Adrenal gland (tissue), 12 donors: ENCODE data around the gene CEACAM19. TPM values are rescaled to one million over a fixed set of nuclear protein-coding genes. Genes with fewer than 3 reads are reported as not detected.
A peak's percentile ranks its signal among the peaks of the same experiment; 100 is the strongest.

Experiments
- DNase-seq, 7 donors: peaks; one replicate each; pipeline ENCODE4 v3.0.0-alpha.2; 2019 to 2020
- H3K27ac ChIP-seq, 5 donors: fragments of 200-600 bp; sonication (generic) in 4 of 5; 1 replicate in 3 of 5; 2 replicates in 2 of 5; pipeline versions ENCODE4 v1.5.1 to v1.8.0; 2016 to 2020; ENCODE audit warnings: mild to moderate bottlenecking in 1 of 5
- H3K27me3 ChIP-seq: fragments of 200-600 bp; 2 replicates; pipeline ENCODE4 v1.8.0; 2021
- H3K36me3 ChIP-seq, 2 donors: fragments of 200-600 bp; replicated peaks in 1 of 2; 1 replicate in 1 of 2; 2 replicates in 1 of 2; pipeline versions ENCODE4 v1.5.1 to v1.8.0; 2018 to 2022
- H3K4me1 ChIP-seq, 2 donors: fragments of 200-600 bp; replicated peaks in 1 of 2; 1 replicate in 1 of 2; 2 replicates in 1 of 2; pipeline versions ENCODE4 v1.5.1 to v1.8.0; 2018 to 2021
- H3K4me3 ChIP-seq, 4 donors: fragments of 200-600 bp; sonication (generic) in 3 of 4; one replicate each; pipeline ENCODE4 v1.5.1; 2016 to 2018
- H3K9me3 ChIP-seq, 3 donors: fragments of 200-600 bp; sonication (generic) in 1 of 3; replicated peaks in 1 of 3; 1 replicate in 2 of 3; 2 replicates in 1 of 3; pipeline versions ENCODE4 v1.5.1 to v1.8.0; 2016 to 2021
- POLR2A ChIP-seq, 2 donors: fragments of 450-650 bp; IDR thresholded peaks; one replicate each; pipeline ENCODE4 v1.6.1; 2017; ENCODE audit warnings: antibody characterized with exemption in 2 of 2, mild to moderate bottlenecking in 2 of 2, moderate library complexity in 1 of 2
- WGBS, 4 donors: extraction: QIAGEN DNeasy Blood & Tissue Kit in 2 of 4; methylation state at CpG; one replicate each; pipeline versions ENCODE4 v1.1.5 to v1.1.7; 2013 to 2017; 5-methylcytosine and 5-hydroxymethylcytosine counted together
- intact Hi-C, 2 donors: fragments of 100-400 bp; cut with DNase I; formaldehyde crosslinking; loops; one replicate each; pipeline versions ENCODE4 v1.14.1 to v1.15.0; 2022 to 2023
- polyA plus RNA-seq, 3 donors: library from polyadenylated mRNA; stranded (reverse); fragments of 200-250 nt in 2 of 3; fragments of 350-450 nt in 1 of 3; fragmentation: Illumina TruSeq in 1 of 3; extraction: RNeasy Lipid Tissue Mini Kit (QIAGEN cat#74804) in 1 of 3; gene quantifications; one replicate each; pipeline ENCODE4 v1.2.3, GENCODE V29; 2013 to 2014
- total RNA-seq, 9 donors: library from RNA; depleted of rRNA in 4 of 9; stranded (reverse); fragments of >200 nt in 4 of 9; fragments of 120-200 nt in 1 of 9; fragmentation: NEBNext Ultra II Directional in 1 of 9; extraction: Animal tissue kit (Norgen Biotek cat#: 25700) in 1 of 9; gene quantifications; one replicate each; pipeline versions ENCODE4 v1.1.0 to v1.2.4, GENCODE V29; 2013 to 2023
- TF ChIP-seq, protein P1 (sequence below), 6 experiments: fragments of 450-650 bp in 4 of 6; fragments of 200-600 bp in 2 of 6; sonication (generic) in 1 of 6; IDR thresholded peaks; 1 replicate in 5 of 6; 2 replicates in 1 of 6; pipeline versions ENCODE4 v1.5.1 to v1.8.0; 2016 to 2021; ENCODE audit warnings: antibody characterized with exemption in 6 of 6, mild to moderate bottlenecking in 2 of 6, moderate library complexity in 1 of 6
- donor health status: healthy with polysubstance abuse.
- donor health status: Bipolar disorder and iron deficiency.
- donor health status: DM: yes; HTN: yes; CAD: no.
- donor health status: DM: no; HTN: no; CAD: no.
- donor health status: DM: no; HTN: no; CAD: no.
- donor health status: DM: yes; HTN: yes; CAD: no.

Gene CEACAM19
- total and polyA plus RNA-seq, 12 donors, result 1.6 to 38.2 (median 3.4) TPM

DNA sequence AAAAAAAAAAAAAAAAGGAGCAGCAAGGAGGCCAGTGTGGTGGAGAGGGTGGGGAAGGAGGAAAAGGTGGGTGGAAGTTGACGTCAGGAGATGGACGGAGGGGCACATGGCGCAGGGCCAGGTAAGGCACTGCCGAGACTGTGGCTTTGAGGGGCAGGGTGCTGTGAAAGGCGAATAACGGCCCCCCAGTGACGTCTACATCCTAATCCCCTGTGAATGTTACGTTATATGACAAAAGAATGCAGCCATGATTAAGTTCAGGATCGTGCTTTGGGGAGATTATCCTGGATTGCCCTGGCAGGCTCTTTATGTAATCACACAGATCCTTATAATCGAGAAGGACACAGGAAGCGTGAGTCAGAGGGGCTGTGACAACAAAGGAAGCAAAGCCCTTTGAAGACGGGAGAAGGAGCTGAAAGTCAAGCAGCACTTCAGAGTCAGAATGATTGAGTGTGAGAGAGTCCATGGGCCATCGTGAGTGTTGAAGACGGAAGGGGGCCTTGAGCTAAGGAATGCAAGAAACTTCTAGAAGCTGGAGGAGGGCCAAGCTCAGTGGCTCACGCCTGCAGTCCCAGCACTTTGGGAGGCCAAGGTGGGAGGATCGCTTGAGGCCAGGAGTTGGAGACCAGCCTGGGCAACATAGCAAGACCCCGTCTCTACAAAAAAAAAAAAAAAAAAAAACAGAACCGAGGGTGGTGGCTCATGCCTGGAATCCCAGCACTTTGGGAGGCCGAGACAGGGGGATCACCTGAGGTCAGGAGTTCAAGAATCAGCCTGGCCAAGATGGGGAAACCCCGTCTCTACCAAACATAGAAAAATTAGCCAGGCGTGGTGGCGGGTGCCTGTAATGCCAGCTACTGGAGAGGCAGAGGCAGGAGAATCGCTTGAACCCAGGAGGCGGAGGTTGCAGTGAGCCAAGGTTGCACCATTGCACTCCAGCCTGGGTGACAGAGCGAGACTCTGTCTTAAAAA lies 13.9 kb downstream of the CEACAM19 start:
- Histone ChIP-seq H3K4me1 (peaks cover 14 to 25% of the 10 kb centered on the region in 2 donors), H3K9me3 (no peaks in the 10 kb centered on the region), H3K4me3 (peak overlapping the region in 1 of 4 donors; percentile 6), H3K36me3 (no peaks in the 10 kb centered on the region), H3K27ac (peak overlapping the region; percentile 21 to 90 (median 62)), H3K27me3 (no peaks in the 10 kb centered on the region)
- TF ChIP-seq, protein P1, sequence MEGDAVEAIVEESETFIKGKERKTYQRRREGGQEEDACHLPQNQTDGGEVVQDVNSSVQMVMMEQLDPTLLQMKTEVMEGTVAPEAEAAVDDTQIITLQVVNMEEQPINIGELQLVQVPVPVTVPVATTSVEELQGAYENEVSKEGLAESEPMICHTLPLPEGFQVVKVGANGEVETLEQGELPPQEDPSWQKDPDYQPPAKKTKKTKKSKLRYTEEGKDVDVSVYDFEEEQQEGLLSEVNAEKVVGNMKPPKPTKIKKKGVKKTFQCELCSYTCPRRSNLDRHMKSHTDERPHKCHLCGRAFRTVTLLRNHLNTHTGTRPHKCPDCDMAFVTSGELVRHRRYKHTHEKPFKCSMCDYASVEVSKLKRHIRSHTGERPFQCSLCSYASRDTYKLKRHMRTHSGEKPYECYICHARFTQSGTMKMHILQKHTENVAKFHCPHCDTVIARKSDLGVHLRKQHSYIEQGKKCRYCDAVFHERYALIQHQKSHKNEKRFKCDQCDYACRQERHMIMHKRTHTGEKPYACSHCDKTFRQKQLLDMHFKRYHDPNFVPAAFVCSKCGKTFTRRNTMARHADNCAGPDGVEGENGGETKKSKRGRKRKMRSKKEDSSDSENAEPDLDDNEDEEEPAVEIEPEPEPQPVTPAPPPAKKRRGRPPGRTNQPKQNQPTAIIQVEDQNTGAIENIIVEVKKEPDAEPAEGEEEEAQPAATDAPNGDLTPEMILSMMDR (IDR thresholded peaks at IDR 0.05), result no peak
- no peak for TF ChIP-seq POLR2A (IDR thresholded peaks at IDR 0.05)
- intact Hi-C loops, result loop anchor here in 1 of 2 donors (5.0 kb wide), 1 partner anchor 37 kb away; no protein-coding TSS in a partner anchor
- peak; percentile 74 to 92 (median 86) for DNase-seq
- 22 to 26% (median 24%) methylated on average over 24 to 25 of the region's 25 CpGs for WGBS, 4 donors

DNA sequence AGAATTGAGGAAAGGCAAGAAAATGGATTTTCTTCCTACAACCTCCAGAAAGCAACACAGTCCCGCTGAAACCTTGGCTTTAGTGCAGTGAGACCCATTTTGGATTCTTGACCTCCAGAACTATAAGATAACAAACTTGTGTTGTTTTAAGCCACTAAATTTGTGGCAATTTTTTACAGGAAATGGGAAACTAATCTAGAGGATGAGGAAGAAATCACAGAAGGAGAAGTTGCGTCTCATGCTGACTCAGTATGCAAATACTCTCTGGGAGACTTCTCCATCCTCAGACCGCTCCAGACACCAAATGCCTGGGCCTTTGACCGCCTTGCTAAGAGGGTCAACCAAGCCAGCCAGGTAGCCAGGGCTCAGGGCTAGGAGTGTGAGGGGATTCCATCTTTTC lies 14.6 kb downstream of the CEACAM19 start:
- WGBS, 4 donors, result 49 to 58% (median 54%) methylated on average over 4 of the region's 4 CpGs
- no peaks in the 10 kb centered on the region for H3K9me3 ChIP-seq

DNA sequence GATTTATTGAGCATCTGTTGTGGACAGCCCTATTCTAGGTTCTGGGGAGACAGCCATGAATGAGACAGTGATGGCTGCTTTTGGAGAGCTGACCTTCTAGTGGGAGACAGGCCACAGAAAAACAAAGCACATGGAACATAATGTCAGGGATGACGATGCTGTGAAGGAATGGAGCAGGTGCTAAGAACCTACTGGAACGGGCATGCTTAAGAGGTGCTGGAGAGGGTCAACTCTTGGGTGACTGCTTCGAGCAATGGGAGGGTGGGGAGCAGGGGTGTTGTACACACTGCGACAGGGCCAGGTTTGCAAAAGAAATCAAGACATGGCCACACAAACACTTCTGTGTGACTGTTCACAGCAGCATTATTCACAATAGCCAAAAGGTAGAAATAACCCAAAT lies 15.6 kb downstream of the CEACAM19 start:
- H3K27me3 ChIP-seq, result no peaks in the 10 kb centered on the region
- TF ChIP-seq, protein P1 (IDR thresholded peaks at IDR 0.05), result no peak
- TF ChIP-seq POLR2A (IDR thresholded peaks at IDR 0.05), result no peak
- no peak for DNase-seq
- no peaks in the 10 kb centered on the region for H3K36me3 ChIP-seq
- H3K4me3 ChIP-seq, result no peak overlapping the region
- H3K9me3 ChIP-seq, result no peaks in the 10 kb centered on the region
- WGBS, 4 donors, result 77 to 84% (median 79%) methylated on average over 4 of the region's 4 CpGs
- H3K4me1 ChIP-seq, result peaks cover 20 to 31% of the 10 kb centered on the region in 2 donors
- H3K27ac ChIP-seq, result peak overlapping the region in 1 of 5 donors; percentile 37
- intact Hi-C loops, result loop anchor here in 1 of 2 donors (5.0 kb wide), 1 partner anchor 35 kb away; no protein-coding TSS in a partner anchor

More for the DNA sequence above, 14.6 kb downstream of the CEACAM19 start:
- Histone ChIP-seq H3K36me3 (no peaks in the 10 kb centered on the region), H3K27me3 (no peaks in the 10 kb centered on the region), H3K4me1 (peaks cover 14 to 25% of the 10 kb centered on the region in 2 donors), H3K27ac (peak overlapping the region in 3 of 5 donors; percentile 27 to 90 (median 78)), H3K4me3 (peak overlapping the region in 1 of 4 donors; percentile 6)
- intact Hi-C loops, result loop anchor here in 1 of 2 donors (5.0 kb wide), 1 partner anchor 36 kb away; no protein-coding TSS in a partner anchor
- no peak for TF ChIP-seq POLR2A (IDR thresholded peaks at IDR 0.05)
- TF ChIP-seq, protein P1 (IDR thresholded peaks at IDR 0.05), result no peak
- no peak for DNase-seq

DNA sequence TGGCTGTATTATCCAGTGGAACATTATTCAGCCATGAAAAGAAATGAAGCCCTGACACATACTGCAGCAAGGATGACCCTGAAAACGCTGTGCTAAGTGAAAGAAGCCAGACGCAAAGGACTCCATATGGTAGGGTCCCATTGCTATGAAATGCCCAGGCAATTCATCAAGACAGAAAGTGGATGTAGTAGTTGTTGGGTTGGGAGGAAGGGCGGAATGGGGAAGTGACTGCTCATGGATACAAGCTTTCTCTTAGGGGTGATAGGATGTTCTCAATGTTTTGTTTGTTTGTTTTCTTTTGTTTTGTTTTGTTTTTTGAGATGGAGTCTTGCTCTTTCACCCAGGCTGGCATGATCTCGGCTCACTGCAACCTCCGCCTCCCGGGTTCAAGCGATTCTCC lies 16.6 kb downstream of the CEACAM19 start:
- DNase-seq, result no peak
- intact Hi-C loops, result loop anchor here in 1 of 2 donors (2.0 to 5.0 kb wide), 2 partner anchors 34 to 83 kb away; no protein-coding TSS in a partner anchor
- TF ChIP-seq, protein P1 (IDR thresholded peaks at IDR 0.05), result no peak
- TF ChIP-seq POLR2A (IDR thresholded peaks at IDR 0.05), result no peak
- no peaks in the 10 kb centered on the region for H3K9me3 ChIP-seq
- H3K4me1 ChIP-seq, result peaks cover 30 to 40% of the 10 kb centered on the region in 2 donors
- no peak overlapping the region for H3K4me3 ChIP-seq
- H3K27ac ChIP-seq, result no peak overlapping the region
- no peaks in the 10 kb centered on the region for H3K27me3 ChIP-seq
- WGBS, 4 donors, result 81 to 85% (median 84%) methylated on average over 7 of the region's 7 CpGs
- no peaks in the 10 kb centered on the region for H3K36me3 ChIP-seq
